GM18502 (cell line): ENCODE data around the gene U2SURP.

ENCODE experiments used
- ATAC-seq: cut with Tn5 transposase; IDR thresholded peaks from one replicate; pipeline ENCODE4 v1.9.1; 2021; ENCODE audit warnings: mild to moderate bottlenecking; ENCODE audit not compliant: unreplicated experiment, poor library complexity

U2SURP gene

GRCh38 chr3:143095813-143096212, 94.4 kb downstream of the U2SURP start:
- no peak for ATAC-seq

DNA sequence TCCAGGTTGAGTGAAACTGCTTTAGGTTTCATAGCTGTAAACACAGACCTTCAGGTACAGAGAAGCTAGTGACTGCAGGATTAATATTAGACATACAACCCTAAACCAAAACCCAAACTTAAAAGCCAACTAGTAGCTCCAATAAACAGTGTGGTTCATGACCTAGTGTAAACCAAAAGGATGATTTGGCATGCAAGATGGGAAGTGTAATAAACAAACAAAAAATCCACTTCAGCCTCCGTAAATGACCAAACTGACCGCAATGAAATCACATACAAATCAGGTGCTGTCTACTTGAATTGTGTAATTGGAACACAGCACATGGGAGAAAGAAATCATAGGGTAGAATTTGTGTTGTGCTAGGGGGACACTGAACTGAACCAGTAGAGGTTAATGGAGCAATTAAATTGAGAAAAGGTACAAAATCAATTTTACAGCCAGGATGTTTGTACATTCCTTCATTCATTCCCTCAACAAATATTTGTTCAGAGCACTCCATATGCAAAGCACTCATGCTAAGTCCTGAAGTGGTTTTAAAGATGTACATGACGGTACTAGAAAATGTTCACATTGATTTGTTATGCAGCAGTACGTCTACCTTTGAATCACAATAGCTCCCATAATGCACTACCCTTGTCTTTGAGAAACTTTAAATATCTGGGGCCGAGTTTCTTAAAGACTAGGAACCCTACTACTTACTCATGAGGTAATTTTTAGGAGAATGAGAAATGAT, 96.8 kb downstream of the U2SURP start:
- ATAC-seq: no peak

- no peak for ATAC-seq
Measured at GRCh38 chr3:143099210-143099609, 97.8 kb downstream of the U2SURP start.

GRCh38 chr3:143099690-143100089, 98.3 kb downstream of the U2SURP start:
- ATAC-seq: no peak

DNA sequence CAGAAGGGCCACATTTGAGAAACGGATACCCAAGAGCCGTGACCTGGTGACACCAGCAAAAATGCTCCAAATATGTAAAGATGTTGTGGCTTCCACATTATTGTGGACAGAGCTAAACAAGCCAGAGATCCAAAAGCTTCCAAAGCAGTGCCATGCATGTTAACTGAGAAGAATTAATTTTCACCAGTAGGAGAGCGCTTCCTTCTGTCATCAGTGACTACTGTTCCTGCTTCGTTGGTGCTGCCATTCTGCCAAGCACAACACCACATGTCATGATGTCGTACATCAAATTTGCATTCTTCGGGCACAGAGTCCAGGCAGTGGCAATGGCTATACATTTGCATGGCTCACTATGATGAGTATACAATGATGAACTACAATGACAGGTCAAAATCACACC, 99.1 kb downstream of the U2SURP start:
- no peak for ATAC-seq

GRCh38 chr3:143101792-143102381, 100.5 kb downstream of the U2SURP start:
- no peak for ATAC-seq

GRCh38 chr3:143103652-143104051, 102.3 kb downstream of the U2SURP start:
- ATAC-seq: peak; percentile 78

- ATAC-seq: no peak
Measured at GRCh38 chr3:143105170-143105569, 103.8 kb downstream of the U2SURP start.

DNA sequence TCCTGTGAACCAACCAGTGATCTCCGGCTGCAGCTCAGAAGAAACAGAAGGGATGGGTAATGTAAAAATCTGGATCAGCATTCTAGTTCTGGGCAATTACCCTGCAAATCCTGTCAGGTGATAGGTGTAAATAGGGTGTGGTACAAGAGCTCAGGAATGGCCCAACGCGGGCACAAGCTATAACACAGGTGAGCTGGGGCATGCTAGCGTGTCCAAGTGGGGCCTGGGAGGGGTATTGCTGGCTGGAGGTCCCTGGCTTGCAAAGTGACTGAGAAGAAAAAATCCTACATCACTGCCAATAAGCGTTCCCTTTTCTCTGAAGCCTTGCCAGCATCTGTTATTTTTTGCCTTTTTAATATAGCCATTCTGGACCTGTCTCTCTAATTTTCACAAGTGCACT, 108.5 kb downstream of the U2SURP start:
- no peak for ATAC-seq
